HepG2 (cell line): ENCODE results near the gene CXCL3. TPM values are rescaled to one million over a fixed set of nuclear protein-coding genes. Genes with fewer than 3 reads are reported as not detected.

ENCODE experiments used
- ATAC-seq: fragments of 200-7000 bp; cut with Tn5 transposase; 3 replicates; pipeline ENCODE4 v1.9.1; 2020; ENCODE audit warnings: mild to moderate bottlenecking, moderate library complexity
- BruUV-seq: library from RNA; stranded (reverse); fragments of 400-500 nt; replicated peaks from 2 replicates; lab custom pipeline; 2021; lab: Mats Ljungman, UMichigan
- CTCF ChIA-PET: fragments of 300-600 bp; formaldehyde crosslinking; extraction: SDS; loops from one replicate; lab custom pipeline; 2021; ENCODE audit warnings: low total read pairs, inconsistent platforms, low intra/inter-chr PET ratio; lab: Yijun Ruan, JAX
- POLR2A ChIA-PET: fragments of 350-600 bp; sonication (Branson Sonifier 250); formaldehyde crosslinking; loops from one replicate; lab custom pipeline; 2020; ENCODE audit warnings: antibody characterized with exemption, inconsistent platforms; lab: Yijun Ruan, JAX
- DNase-seq: peaks from one replicate; pipeline ENCODE4 v3.0.0-alpha.2; 2015; ENCODE audit warnings: low spot score
- FAIRE-seq: peaks from 3 replicates; lab custom pipeline; 2011; peaks lifted over from hg19 to GRCh38; lab: Jason Lieb, UNC
- H2AFZ ChIP-seq: one replicate; pipeline ENCODE4 v1.6.1; 2011; ENCODE audit warnings: low read length, inconsistent platforms
- H3K27ac ChIP-seq: fragments of 300-600 bp; 3 replicates; pipeline ENCODE4 v1.8.0; 2011; ENCODE audit warnings: mixed run types, mild to moderate bottlenecking, mixed read lengths, low read length, inconsistent platforms; ENCODE audit not compliant: insufficient read depth; ENCODE audit errors: extremely low read length
- H3K27me3 ChIP-seq, 2 experiments: fragments of 200-600 bp in 1 of 2; 2 replicates in 1 of 2; 3 replicates in 1 of 2; pipeline versions ENCODE4 v1.6.0 to v1.8.0; 2011; ENCODE audit warnings: low read length in 2 of 2, mild to moderate bottlenecking in 2 of 2, moderate library complexity in 2 of 2, inconsistent platforms in 1 of 2; ENCODE audit not compliant: insufficient read depth in 2 of 2, control insufficient read depth in 1 of 2
- H3K36me3 ChIP-seq, 2 experiments: fragments of 200-600 bp in 1 of 2; replicated peaks in 1 of 2; 2 replicates in 1 of 2; 3 replicates in 1 of 2; pipeline versions ENCODE4 v1.5.1 to v1.8.0; 2011; ENCODE audit warnings: low read length in 2 of 2, inconsistent platforms in 1 of 2; ENCODE audit not compliant: insufficient read depth in 2 of 2, control insufficient read depth in 1 of 2
- H3K4me1 ChIP-seq: 2 replicates; pipeline ENCODE4 v1.5.1; 2012; ENCODE audit warnings: low read length, inconsistent platforms; ENCODE audit not compliant: insufficient read depth
- H3K4me2 ChIP-seq: 2 replicates; pipeline ENCODE4 v1.6.0; 2011; ENCODE audit warnings: low read depth, low read length, inconsistent platforms
- H3K4me3 ChIP-seq, 3 experiments: fragments of 200-600 bp in 1 of 3; sonication (generic), shearing (Covaris generic) in 1 of 3; replicated peaks in 1 of 3; 2 replicates each; pipeline ENCODE4 v1.5.1; 2011 to 2016; ENCODE audit warnings: low read length in 3 of 3, inconsistent platforms in 2 of 3, low read depth in 2 of 3, mild to moderate bottlenecking in 2 of 3, control low read depth in 1 of 3, mixed read lengths in 1 of 3; ENCODE audit not compliant: insufficient read depth in 1 of 3
- H3K79me2 ChIP-seq: one replicate; pipeline ENCODE4 v1.6.1; 2011; ENCODE audit warnings: low read length, inconsistent platforms; ENCODE audit not compliant: insufficient read depth
- H3K9ac ChIP-seq: 2 replicates; pipeline ENCODE4 v1.6.0; 2011; ENCODE audit warnings: mild to moderate bottlenecking, low read depth, low read length, inconsistent platforms; ENCODE audit not compliant: insufficient read depth
- H3K9me3 ChIP-seq: 2 replicates; pipeline ENCODE4 v1.5.1; 2012; ENCODE audit warnings: mild to moderate bottlenecking, low read length
- H4K20me1 ChIP-seq: 2 replicates; pipeline ENCODE4 v1.6.0; 2011; ENCODE audit warnings: inconsistent platforms, mild to moderate bottlenecking, low read length, moderate library complexity; ENCODE audit not compliant: insufficient read depth
- HOXD1 ChIP-seq: sonication (generic); formaldehyde crosslinking; IDR thresholded peaks from 2 replicates; pipeline ENCODE4 v1.5.0; 2020; ENCODE audit warnings: missing genetic modification reagents
- NR3C1 ChIP-seq: sonication (generic); formaldehyde crosslinking; IDR thresholded peaks from 2 replicates; pipeline ENCODE4 v1.4.0; 2020; ENCODE audit warnings: missing genetic modification reagents
- RAD21 ChIP-seq: fragments of 450-650 bp; formaldehyde crosslinking; IDR thresholded peaks from 2 replicates; pipeline ENCODE4 v1.5.0; 2020; ENCODE audit warnings: mild to moderate bottlenecking
- SOX5 ChIP-seq: IDR thresholded peaks from 2 replicates; pipeline ENCODE4 v1.6.1; 2016; ENCODE audit warnings: borderline replicate concordance
- ZFP37 ChIP-seq: sonication (generic); formaldehyde crosslinking; IDR thresholded peaks from 2 replicates; pipeline ENCODE4 v1.4.0; 2020; ENCODE audit warnings: missing genetic modification reagents, borderline replicate concordance
- ZNF224 ChIP-seq: sonication (generic); formaldehyde crosslinking; IDR thresholded peaks from 2 replicates; pipeline ENCODE4 v1.5.0; 2020; ENCODE audit warnings: mild to moderate bottlenecking, missing genetic modification reagents
- ZNF382 ChIP-seq: sonication (generic); formaldehyde crosslinking; IDR thresholded peaks from 2 replicates; pipeline ENCODE4 v1.5.0; 2020; ENCODE audit warnings: missing genetic modification reagents, mild to moderate bottlenecking, borderline replicate concordance
- WGBS: methylation state at CpG from one replicate; pipeline ENCODE4 v1.1.6; 2017; ENCODE audit warnings: low lambda C conversion rate; 5-methylcytosine and 5-hydroxymethylcytosine counted together
- in situ Hi-C: cut with HindIII; loops from 2 replicates; pipeline ENCODE4 v1.10.0; 2017; ENCODE audit warnings: low pct_unique_long_range_greater_than_20kb; ENCODE audit not compliant: extremely low pct_ligation_motif_present
- intact Hi-C: fragments of 100-400 bp; cut with micrococcal nuclease; formaldehyde crosslinking; loops from one replicate; pipeline ENCODE4 v1.10.0; 2022; ENCODE audit not compliant: unreplicated experiment
- polyA plus RNA-seq, 8 experiments: library from polyadenylated mRNA; depleted of rRNA in 3 of 8; stranded (reverse) in 7 of 8; unstranded in 1 of 8; fragments of >200 nt; fragmentation: Illumina TruSeq in 4 of 8; extraction: Trizol in 4 of 8; gene quantifications; 2 replicates each; pipeline versions ENCODE4 v1.2.1 to v1.2.3, GENCODE V29; 2011 to 2016; ENCODE audit warnings: low read depth in 4 of 8, missing spikeins in 1 of 8, mixed read lengths in 1 of 8; ENCODE audit not compliant: insufficient read depth in 1 of 8
- total RNA-seq, 5 experiments: library from RNA; depleted of rRNA; stranded (reverse); fragments of >200 nt; fragmentation: Illumina TruSeq; extraction: Trizol; gene quantifications; 2 replicates each; pipeline ENCODE4 v1.2.3, GENCODE V29; 2016; ENCODE audit warnings: low read depth in 1 of 5
- TF ChIP-seq, protein P1 (sequence below): sonication (generic); formaldehyde crosslinking; IDR thresholded peaks from 2 replicates; pipeline ENCODE4 v1.4.0; 2020; ENCODE audit warnings: missing genetic modification reagents

Gene CXCL3
- total and polyA plus RNA-seq, 2 of the 13 experiments (the other 11 are each of a cell fraction or from before 2014, with no cell fraction given): 0.13 TPM; not detected in 1

- TF ChIP-seq ZFP37 (CRISPR knock-in tag): no peak
- no peak for TF ChIP-seq NR3C1 (CRISPR knock-in tag)
Measured at GRCh38 chr4:74065115-74065642, 26.7 kb upstream of the CXCL3 start (continued).

DNA sequence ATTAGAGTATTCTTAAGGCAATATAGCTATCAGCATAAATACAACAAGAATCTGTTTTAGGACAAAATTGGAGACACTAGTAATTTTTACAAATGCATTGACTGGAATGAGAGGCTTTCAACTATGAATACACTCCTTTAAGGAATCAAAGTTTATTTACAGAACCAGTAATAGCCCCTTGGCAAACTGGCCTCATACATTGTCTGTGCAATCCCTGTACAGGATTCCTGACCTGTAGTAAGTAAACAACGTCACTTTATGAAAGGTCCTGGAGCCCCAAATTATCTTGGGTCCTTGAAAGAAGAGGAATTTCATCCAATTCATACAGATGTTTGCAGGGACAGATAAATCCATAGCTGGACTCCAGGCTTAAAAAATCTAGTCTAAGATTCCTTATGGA lies 25.4 kb upstream of the CXCL3 start:
- POLR2A ChIA-PET: no interaction called here
- H3K9ac ChIP-seq: no peak overlapping the region
- WGBS: 0% methylated on average over 1 of the region's 1 CpG
- intact Hi-C loops (no loop called here), in situ Hi-C loops (no loop called here)
- no peaks in the 10 kb centered on the region for H4K20me1 ChIP-seq
- no peaks in the 10 kb centered on the region for H3K4me1 ChIP-seq
- H3K4me3 ChIP-seq: no peak overlapping the region
- ATAC-seq (no peak), FAIRE-seq (no peak), DNase-seq (no peak)
- no TSS peak for BruUV-seq
- CTCF ChIA-PET: no interaction called here
- H3K9me3 ChIP-seq: no peaks in the 10 kb centered on the region
- TF ChIP-seq, protein P1, sequence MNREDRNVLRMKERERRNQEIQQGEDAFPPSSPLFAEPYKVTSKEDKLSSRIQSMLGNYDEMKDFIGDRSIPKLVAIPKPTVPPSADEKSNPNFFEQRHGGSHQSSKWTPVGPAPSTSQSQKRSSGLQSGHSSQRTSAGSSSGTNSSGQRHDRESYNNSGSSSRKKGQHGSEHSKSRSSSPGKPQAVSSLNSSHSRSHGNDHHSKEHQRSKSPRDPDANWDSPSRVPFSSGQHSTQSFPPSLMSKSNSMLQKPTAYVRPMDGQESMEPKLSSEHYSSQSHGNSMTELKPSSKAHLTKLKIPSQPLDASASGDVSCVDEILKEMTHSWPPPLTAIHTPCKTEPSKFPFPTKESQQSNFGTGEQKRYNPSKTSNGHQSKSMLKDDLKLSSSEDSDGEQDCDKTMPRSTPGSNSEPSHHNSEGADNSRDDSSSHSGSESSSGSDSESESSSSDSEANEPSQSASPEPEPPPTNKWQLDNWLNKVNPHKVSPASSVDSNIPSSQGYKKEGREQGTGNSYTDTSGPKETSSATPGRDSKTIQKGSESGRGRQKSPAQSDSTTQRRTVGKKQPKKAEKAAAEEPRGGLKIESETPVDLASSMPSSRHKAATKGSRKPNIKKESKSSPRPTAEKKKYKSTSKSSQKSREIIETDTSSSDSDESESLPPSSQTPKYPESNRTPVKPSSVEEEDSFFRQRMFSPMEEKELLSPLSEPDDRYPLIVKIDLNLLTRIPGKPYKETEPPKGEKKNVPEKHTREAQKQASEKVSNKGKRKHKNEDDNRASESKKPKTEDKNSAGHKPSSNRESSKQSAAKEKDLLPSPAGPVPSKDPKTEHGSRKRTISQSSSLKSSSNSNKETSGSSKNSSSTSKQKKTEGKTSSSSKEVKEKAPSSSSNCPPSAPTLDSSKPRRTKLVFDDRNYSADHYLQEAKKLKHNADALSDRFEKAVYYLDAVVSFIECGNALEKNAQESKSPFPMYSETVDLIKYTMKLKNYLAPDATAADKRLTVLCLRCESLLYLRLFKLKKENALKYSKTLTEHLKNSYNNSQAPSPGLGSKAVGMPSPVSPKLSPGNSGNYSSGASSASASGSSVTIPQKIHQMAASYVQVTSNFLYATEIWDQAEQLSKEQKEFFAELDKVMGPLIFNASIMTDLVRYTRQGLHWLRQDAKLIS: no peak
- TF ChIP-seq ZNF382 (CRISPR knock-in tag) (no peak), ZNF224 (no peak), SOX5 (CRISPR knock-in tag) (no peak), HOXD1 (CRISPR knock-in tag) (no peak), RAD21 (CRISPR knock-in tag) (no peak)
- H3K27me3 ChIP-seq: no peaks in the 10 kb centered on the region
- no peaks in the 10 kb centered on the region for H3K79me2 ChIP-seq
- H3K36me3 ChIP-seq: no peaks in the 10 kb centered on the region
- no peak overlapping the region for H2AFZ ChIP-seq
- no peak overlapping the region for H3K27ac ChIP-seq
- no peak overlapping the region for H3K4me2 ChIP-seq
